IMR-90 (cell line): Measurements from ENCODE around the gene P2RX3. TPM values are rescaled to one million over a fixed set of nuclear protein-coding genes. Genes with fewer than 3 reads are reported as not detected.

Experiments
- ATAC-seq: fragments of 200-7000 bp; cut with Tn5 transposase; 2 replicates; pipeline ENCODE4 v1.9.1; 2020; ENCODE audit warnings: low read depth, mild to moderate bottlenecking, moderate library complexity
- BruUV-seq: library from RNA; stranded (reverse); fragments of 400-500 nt; replicated peaks from 2 replicates; lab custom pipeline; 2021; lab: Mats Ljungman, UMichigan
- CTCF ChIA-PET: fragments of 300-600 bp; formaldehyde crosslinking; extraction: SDS; loops from one replicate; lab custom pipeline; 2021; ENCODE audit warnings: antibody characterized with exemption; lab: Yijun Ruan, JAX
- POLR2A ChIA-PET: fragments of 300-600 bp; sonication (Branson Sonifier 250); formaldehyde crosslinking; loops from one replicate; lab custom pipeline; 2022; ENCODE audit warnings: antibody characterized with exemption; ENCODE audit not compliant: unreplicated experiment; lab: Charles Lee
- DNase-seq: peaks from one replicate; pipeline ENCODE4 v3.0.0; 2013
- H2AFZ ChIP-seq: replicated peaks from 2 replicates; pipeline ENCODE3; 2013; ENCODE audit warnings: low read length, mild to moderate bottlenecking; ENCODE audit not compliant: poor library complexity
- H2AK5ac ChIP-seq: 2 replicates; pipeline ENCODE4 v1.6.1; 2013; ENCODE audit warnings: low read depth, low read length, inconsistent platforms
- H2AK9ac ChIP-seq: replicated peaks from 2 replicates; pipeline ENCODE3; 2013; ENCODE audit warnings: mild to moderate bottlenecking, low read depth, low read length, moderate library complexity; ENCODE audit not compliant: poor library complexity
- H2BK120ac ChIP-seq: 2 replicates; pipeline ENCODE4 v1.6.1; 2013; ENCODE audit warnings: low read depth, low read length, inconsistent platforms
- H2BK15ac ChIP-seq: 3 replicates; pipeline ENCODE4 v1.6.1; 2013; ENCODE audit warnings: low read depth, low read length, inconsistent platforms
- H2BK20ac ChIP-seq: 2 replicates; pipeline ENCODE4 v1.6.1; 2013; ENCODE audit warnings: low read depth, mild to moderate bottlenecking, inconsistent platforms, low read length, moderate library complexity
- H2BK5ac ChIP-seq: 2 replicates; pipeline ENCODE4 v1.6.1; 2013; ENCODE audit warnings: mild to moderate bottlenecking, low read depth, low read length, inconsistent platforms; ENCODE audit not compliant: poor library complexity, severe bottlenecking
- H3K14ac ChIP-seq: replicated peaks from 2 replicates; pipeline ENCODE4 v1.6.1; 2013; ENCODE audit warnings: low read depth, low read length, inconsistent platforms
- H3K18ac ChIP-seq: 2 replicates; pipeline ENCODE4 v1.6.1; 2013; ENCODE audit warnings: low read depth, low read length, control low read depth
- H3K23ac ChIP-seq: 2 replicates; pipeline ENCODE4 v1.6.1; 2013; ENCODE audit warnings: low read depth, low read length, inconsistent platforms
- H3K27ac ChIP-seq: 2 replicates; pipeline ENCODE4 v1.5.1; 2013; ENCODE audit warnings: mild to moderate bottlenecking, control low read depth, low read length; ENCODE audit not compliant: insufficient read depth
- H3K27me3 ChIP-seq: 2 replicates; pipeline ENCODE4 v1.6.1; 2013; ENCODE audit warnings: low read length; ENCODE audit not compliant: control insufficient read depth, insufficient read depth
- H3K36me3 ChIP-seq: 2 replicates; pipeline ENCODE4 v1.6.1; 2013; ENCODE audit warnings: low read length, mixed read lengths; ENCODE audit not compliant: control insufficient read depth, insufficient read depth
- H3K4ac ChIP-seq: 2 replicates; pipeline ENCODE4 v1.6.1; 2013; ENCODE audit warnings: low read depth, low read length, inconsistent platforms
- H3K4me1 ChIP-seq: 2 replicates; pipeline ENCODE4 v1.6.1; 2013; ENCODE audit warnings: low read length, mixed read lengths; ENCODE audit not compliant: control insufficient read depth, insufficient read depth
- H3K4me2 ChIP-seq: 2 replicates; pipeline ENCODE4 v1.6.1; 2013; ENCODE audit warnings: low read depth, mild to moderate bottlenecking, control low read depth, low read length, moderate library complexity
- H3K4me3 ChIP-seq: 2 replicates; pipeline ENCODE4 v1.5.1; 2013; ENCODE audit warnings: low read depth, mild to moderate bottlenecking, control low read depth, low read length, moderate library complexity; ENCODE audit not compliant: insufficient read depth
- H3K56ac ChIP-seq: 2 replicates; pipeline ENCODE4 v1.6.1; 2013; ENCODE audit warnings: low read length, inconsistent platforms; ENCODE audit not compliant: insufficient read depth; ENCODE audit errors: extremely low read depth
- H3K79me1 ChIP-seq, 2 experiments: 2 replicates each; pipeline ENCODE4 v1.6.1; 2013; ENCODE audit warnings: low read length in 2 of 2, inconsistent platforms in 1 of 2, low read depth in 1 of 2
- H3K9ac ChIP-seq: 2 replicates; pipeline ENCODE4 v1.6.1; 2013; ENCODE audit warnings: low read depth, low read length, control low read depth
- H3K9me1 ChIP-seq: 2 replicates; pipeline ENCODE4 v1.6.1; 2013; ENCODE audit warnings: low read length, inconsistent platforms; ENCODE audit not compliant: insufficient read depth
- H3K9me3 ChIP-seq: 2 replicates; pipeline ENCODE4 v1.6.1; 2013; ENCODE audit warnings: low read length; ENCODE audit not compliant: control insufficient read depth, insufficient read depth
- H4K20me1 ChIP-seq: 2 replicates; pipeline ENCODE4 v1.6.1; 2013; ENCODE audit warnings: low read length, inconsistent platforms; ENCODE audit not compliant: insufficient read depth
- H4K5ac ChIP-seq: 2 replicates; pipeline ENCODE4 v1.6.1; 2013; ENCODE audit warnings: mild to moderate bottlenecking, low read depth, low read length, control low read depth
- H4K8ac ChIP-seq, 2 experiments: 2 replicates each; pipeline ENCODE4 v1.6.1; 2013; ENCODE audit warnings: low read depth in 2 of 2, low read length in 2 of 2, control low read depth in 1 of 2, inconsistent platforms in 1 of 2
- H4K91ac ChIP-seq: 2 replicates; pipeline ENCODE4 v1.6.1; 2013; ENCODE audit warnings: low read depth, low read length, inconsistent platforms; ENCODE audit not compliant: insufficient read depth
- WGBS, 2 experiments: methylation state at CpG; one replicate each; pipeline versions ENCODE4 v1.1.5 to v1.1.7; 2013; ENCODE audit warnings: missing lambda C conversion rate in 2 of 2; ENCODE audit not compliant: insufficient read length in 1 of 2; ENCODE audit errors: extremely low coverage in 2 of 2; 5-methylcytosine and 5-hydroxymethylcytosine counted together
- dilution Hi-C: fragments of 300-500 bp; cut with HindIII; formaldehyde crosslinking; loops from one replicate; pipeline ENCODE4 v1.14.3; 2018; ENCODE audit warnings: low sequenced_read_pairs; ENCODE audit not compliant: unreplicated experiment
- in situ Hi-C: fragments of 300-500 bp; cut with MboI; formaldehyde crosslinking; loops from 3 replicates; pipeline ENCODE4 v1.14.3; 2019; ENCODE audit warnings: low sequenced_read_pairs, inconsistent platforms, mixed read lengths
- intact Hi-C: fragments of 100-400 bp; cut with micrococcal nuclease; formaldehyde crosslinking; loops from 2 replicates; pipeline ENCODE4 v1.10.0; 2022
- polyA plus RNA-seq, 3 experiments: library from polyadenylated mRNA; depleted of rRNA; stranded (reverse); fragments of >200 nt; gene quantifications; 2 replicates each; pipeline ENCODE4 v1.2.3, GENCODE V29; 2012; ENCODE audit warnings: low replicate concordance in 1 of 3
- total RNA-seq: library from RNA; depleted of rRNA; stranded (reverse); fragments of >200 nt; gene quantifications from 2 replicates; pipeline ENCODE4 v1.2.3, GENCODE V29; 2012
- TF ChIP-seq, protein P1 (sequence below): conservative IDR thresholded peaks from 2 replicates; pipeline ENCODE4 v1.5.1; 2012; ENCODE audit warnings: mild to moderate bottlenecking, low read depth, low read length, improper control_type of control experiment
- TF ChIP-seq, protein P2 (sequence below): fragments of 150-350 bp; IDR thresholded peaks from 2 replicates; pipeline ENCODE4 v1.6.1; 2016; ENCODE audit warnings: low read depth, mild to moderate bottlenecking, low read length, moderate library complexity, borderline replicate concordance

Gene P2RX3
- total and polyA plus RNA-seq, 2 of the 4 experiments (the other 2 are of a cell fraction) = not detected

DNA sequence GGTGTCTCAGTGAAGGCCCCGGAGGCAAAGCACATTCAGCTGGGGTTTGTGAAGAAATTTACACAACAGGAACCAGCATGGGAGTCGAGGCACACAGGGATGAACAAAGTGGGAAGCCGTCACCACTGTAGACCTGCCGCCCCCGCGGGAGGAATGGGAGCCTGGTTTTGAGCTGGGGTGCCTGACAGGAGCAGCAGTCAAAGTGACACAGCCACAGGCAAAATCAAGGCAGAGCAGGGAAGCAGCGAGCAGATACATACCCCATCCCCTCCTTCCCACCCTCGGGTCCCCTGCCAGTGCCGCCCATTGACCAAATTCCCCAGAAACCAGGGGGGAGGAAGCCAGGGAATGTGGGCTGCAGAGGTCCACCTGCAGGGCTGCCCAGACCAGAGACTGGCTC, 20.8 kb downstream of the P2RX3 start:
- H3K36me3 ChIP-seq = no peaks in the 10 kb centered on the region
- no peak overlapping the region for H2BK120ac ChIP-seq
- 66% methylated on average over 7 of the region's 9 CpGs; no CpG with 5 or more reads in 1 of the 2 experiments for WGBS, 2 experiments
- TF ChIP-seq, protein P1, sequence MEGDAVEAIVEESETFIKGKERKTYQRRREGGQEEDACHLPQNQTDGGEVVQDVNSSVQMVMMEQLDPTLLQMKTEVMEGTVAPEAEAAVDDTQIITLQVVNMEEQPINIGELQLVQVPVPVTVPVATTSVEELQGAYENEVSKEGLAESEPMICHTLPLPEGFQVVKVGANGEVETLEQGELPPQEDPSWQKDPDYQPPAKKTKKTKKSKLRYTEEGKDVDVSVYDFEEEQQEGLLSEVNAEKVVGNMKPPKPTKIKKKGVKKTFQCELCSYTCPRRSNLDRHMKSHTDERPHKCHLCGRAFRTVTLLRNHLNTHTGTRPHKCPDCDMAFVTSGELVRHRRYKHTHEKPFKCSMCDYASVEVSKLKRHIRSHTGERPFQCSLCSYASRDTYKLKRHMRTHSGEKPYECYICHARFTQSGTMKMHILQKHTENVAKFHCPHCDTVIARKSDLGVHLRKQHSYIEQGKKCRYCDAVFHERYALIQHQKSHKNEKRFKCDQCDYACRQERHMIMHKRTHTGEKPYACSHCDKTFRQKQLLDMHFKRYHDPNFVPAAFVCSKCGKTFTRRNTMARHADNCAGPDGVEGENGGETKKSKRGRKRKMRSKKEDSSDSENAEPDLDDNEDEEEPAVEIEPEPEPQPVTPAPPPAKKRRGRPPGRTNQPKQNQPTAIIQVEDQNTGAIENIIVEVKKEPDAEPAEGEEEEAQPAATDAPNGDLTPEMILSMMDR = no peak
- TF ChIP-seq, protein P2, sequence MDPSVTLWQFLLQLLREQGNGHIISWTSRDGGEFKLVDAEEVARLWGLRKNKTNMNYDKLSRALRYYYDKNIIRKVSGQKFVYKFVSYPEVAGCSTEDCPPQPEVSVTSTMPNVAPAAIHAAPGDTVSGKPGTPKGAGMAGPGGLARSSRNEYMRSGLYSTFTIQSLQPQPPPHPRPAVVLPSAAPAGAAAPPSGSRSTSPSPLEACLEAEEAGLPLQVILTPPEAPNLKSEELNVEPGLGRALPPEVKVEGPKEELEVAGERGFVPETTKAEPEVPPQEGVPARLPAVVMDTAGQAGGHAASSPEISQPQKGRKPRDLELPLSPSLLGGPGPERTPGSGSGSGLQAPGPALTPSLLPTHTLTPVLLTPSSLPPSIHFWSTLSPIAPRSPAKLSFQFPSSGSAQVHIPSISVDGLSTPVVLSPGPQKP = no peak
- H4K5ac ChIP-seq = no peak overlapping the region
- in situ Hi-C loops = loop anchor here (25.0 kb wide), 1 partner anchor 522 kb away; no protein-coding TSS in a partner anchor
- no TSS peak for BruUV-seq
- no peak overlapping the region for H3K56ac ChIP-seq
- H3K9me3 ChIP-seq = peaks cover 3% of the 10 kb centered on the region; the same call in 1 of the 2 replicates
- H2BK15ac ChIP-seq = no peak overlapping the region
- no peak overlapping the region for H3K23ac ChIP-seq
- no peak overlapping the region for H2BK5ac ChIP-seq
- H3K4me3 ChIP-seq = no peak overlapping the region
- H2AFZ ChIP-seq = no peak overlapping the region
- no peak overlapping the region for H4K91ac ChIP-seq
- H2AK5ac ChIP-seq = no peak overlapping the region
- dilution Hi-C loops = no loop called here
- DNase-seq (no peak), ATAC-seq (no peak)
- no peak overlapping the region for H3K18ac ChIP-seq
- intact Hi-C loops = no loop called here
- no peak overlapping the region for H2BK20ac ChIP-seq
- H3K14ac ChIP-seq = no peak overlapping the region
- H4K20me1 ChIP-seq = no peaks in the 10 kb centered on the region
- ChIA-PET CTCF (no interaction called here), POLR2A (no interaction called here)
- no peak overlapping the region for H3K4ac ChIP-seq
- H3K4me2 ChIP-seq = no peak overlapping the region
- H3K27ac ChIP-seq = no peak overlapping the region
- no peak overlapping the region for H2AK9ac ChIP-seq
- no peak overlapping the region for H3K9ac ChIP-seq
- H3K79me1 ChIP-seq = no peaks in the 10 kb centered on the region
- H3K27me3 ChIP-seq = peaks cover 39% of the 10 kb centered on the region
- H3K4me1 ChIP-seq = no peaks in the 10 kb centered on the region
- no peak overlapping the region for H4K8ac ChIP-seq
- no peaks in the 10 kb centered on the region for H3K9me1 ChIP-seq
